DMS153 (cell line): ENCODE measurements around the gene CIBAR2.

Source experiments
- DNase-seq: peaks from one replicate; lab custom pipeline; 2025; lab: John Stamatoyannopoulos, UW

The CIBAR2 gene

DNA sequence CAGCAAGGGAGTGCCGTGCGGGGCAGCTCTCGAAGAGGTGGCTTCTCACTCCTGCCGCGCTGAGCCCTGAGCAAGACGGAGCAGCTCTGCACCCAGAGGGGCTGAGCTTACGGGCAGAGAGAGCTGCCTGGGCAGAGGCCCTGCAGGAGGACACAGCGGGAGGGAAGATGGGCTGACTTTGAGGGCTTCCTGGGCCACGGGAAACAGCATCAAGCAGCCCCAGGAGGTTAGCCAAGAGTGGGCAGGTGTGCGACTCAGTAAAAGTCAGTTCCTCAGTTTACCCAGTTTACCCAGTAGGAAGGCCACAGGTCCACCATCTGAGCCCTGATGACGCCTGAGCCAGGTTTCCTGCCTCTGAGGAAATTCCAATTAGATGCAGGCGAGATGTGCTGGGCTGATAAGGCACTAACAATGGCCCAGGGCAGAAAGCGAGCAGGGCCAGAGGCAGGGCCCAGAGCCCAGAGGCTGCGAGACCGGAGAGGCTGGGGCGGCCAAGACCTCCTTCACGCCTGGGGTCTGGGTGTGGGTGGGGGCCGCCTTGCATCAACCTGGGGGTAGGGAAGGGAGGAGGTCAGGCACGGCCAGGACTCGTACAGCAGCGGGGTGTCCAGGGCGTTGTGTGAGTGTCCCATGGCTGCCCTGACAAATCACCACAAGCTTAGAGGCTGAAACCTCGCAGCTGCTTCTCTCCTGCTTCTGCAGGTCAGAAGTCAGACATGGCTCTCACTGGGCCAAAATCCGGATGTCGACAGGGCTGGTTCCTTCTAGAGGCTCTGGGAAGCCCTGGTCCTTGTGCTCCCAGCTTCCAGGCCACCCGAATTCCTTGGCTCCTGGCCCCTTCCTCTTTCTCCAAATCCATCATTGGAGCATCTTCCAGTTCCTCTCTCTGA lies 32.0 kb upstream of the CIBAR2 start:
- no peak for DNase-seq

DNA sequence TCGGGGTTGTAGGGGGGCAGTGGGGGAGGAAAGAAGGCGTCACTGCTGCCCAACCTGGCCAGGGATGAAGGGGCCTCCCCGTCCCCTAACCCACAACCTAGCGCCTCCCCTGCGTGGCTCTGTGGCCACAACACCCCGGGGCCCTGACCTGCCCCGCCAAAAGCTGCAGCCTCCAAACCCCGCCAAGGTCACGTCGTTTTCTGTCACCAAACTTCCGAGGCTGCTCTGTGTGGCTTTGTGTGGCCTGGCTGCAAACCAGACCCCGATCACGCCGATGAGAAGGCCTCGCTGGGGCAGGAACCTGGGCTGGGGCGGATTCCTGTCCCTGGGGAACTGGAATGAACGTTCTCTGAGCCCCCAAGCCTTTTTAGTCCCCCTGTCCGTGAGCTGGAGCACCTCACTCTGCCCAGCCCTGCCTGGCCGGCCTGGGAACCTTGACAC lies 30.5 kb upstream of the CIBAR2 start:
- DNase-seq: no peak

DNA sequence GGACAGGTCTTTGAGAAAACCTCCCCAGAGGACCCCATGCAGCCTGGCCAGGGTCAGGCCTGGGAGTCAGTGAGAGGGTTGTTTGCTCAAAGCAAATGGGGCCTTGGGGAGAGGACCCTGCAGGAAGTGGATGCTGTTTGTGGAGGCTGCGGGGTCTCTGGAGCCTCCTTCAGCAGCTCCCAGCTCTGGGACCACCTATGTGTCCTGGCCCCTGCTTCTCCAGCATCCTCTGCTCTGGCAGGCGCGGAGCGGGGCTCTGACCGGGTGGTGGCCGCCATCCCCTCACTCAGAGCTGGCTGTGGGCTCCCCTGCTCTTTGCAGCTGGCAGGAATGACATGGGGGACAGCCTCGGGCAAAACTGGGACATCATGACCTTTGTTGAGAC lies 29.8 kb upstream of the CIBAR2 start:
- no peak for DNase-seq

DNA sequence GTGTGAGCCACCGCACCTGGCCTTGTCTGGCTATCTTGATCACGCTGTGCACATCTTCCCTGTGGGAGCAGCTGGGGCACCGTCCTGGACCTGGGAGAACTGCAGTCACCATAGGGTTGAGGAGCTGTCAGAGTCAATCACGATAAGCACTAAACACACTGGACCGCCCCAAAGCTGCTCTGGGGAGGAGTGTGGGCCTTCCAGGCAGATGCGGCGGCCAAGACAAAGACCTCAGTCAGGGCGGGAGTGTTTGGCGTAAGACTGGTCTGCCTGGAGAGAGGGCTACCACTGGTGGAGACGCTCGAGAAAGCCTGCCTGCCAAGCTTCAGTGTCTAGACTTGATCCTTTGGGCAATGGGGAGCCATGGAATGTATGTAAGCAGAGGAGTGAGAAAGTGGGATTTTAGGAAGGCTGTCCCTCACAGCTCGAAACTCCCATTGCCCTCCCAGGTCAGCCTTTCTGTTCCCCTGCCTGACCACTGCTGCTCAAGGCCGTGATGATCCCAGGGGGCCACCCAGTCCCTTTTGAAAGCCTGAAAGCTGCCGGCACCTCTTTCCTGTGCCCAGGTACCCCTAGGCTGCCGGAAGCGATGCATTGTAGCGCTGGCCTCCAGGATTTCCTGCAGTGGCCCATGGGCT lies 29.3 kb upstream of the CIBAR2 start:
- DNase-seq: no peak

DNA sequence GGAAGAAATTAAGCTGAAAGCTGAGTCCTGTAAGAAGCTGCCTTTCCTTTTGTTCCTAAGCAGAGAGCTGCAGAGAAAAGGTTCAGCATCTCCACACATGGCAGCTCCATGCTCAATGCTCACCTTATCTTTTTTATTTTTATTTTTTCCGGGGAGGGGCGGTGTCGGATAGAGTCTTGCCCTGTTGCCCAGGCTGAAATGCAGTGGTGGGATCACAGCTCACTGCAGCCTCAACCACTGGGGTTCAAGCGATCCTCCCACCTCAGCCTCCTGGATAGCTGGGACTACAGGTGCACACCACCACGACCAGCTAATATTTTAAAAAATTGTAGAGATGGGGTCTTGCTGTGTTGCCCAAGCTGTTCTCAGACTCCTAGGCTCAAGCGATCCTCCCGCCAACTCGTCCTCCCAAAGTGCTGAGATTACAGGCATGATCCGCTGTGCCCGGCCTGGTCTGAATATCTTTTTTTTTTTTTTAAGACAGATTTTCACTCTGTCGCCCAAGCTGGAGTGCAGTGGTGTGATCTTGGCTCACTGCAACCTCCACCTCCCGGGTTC lies 28.3 kb upstream of the CIBAR2 start:
- DNase-seq: no peak

DNA sequence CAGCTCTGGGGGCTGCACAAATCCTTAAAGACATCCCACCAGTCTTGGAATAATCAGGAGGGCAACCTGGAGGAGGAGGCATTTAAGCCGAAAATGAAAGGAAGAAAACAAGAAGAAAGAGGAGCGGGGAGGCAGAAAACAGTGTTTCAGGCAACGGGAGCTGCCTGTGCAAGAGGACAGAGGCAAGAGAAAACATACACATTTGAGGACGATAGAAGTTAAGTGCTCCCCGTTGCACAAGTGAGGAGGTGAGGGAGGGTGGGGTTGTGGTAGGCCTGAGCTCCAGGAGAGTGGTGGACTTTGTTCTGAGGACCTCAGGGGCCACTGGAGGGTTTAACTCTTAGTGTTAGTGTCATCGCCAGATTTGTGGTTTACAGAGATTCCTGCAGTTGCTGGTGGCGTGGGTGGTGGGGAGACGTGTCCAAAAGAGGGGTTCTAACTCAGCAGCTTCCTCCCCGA lies 27.6 kb upstream of the CIBAR2 start:
- DNase-seq: no peak

DNA sequence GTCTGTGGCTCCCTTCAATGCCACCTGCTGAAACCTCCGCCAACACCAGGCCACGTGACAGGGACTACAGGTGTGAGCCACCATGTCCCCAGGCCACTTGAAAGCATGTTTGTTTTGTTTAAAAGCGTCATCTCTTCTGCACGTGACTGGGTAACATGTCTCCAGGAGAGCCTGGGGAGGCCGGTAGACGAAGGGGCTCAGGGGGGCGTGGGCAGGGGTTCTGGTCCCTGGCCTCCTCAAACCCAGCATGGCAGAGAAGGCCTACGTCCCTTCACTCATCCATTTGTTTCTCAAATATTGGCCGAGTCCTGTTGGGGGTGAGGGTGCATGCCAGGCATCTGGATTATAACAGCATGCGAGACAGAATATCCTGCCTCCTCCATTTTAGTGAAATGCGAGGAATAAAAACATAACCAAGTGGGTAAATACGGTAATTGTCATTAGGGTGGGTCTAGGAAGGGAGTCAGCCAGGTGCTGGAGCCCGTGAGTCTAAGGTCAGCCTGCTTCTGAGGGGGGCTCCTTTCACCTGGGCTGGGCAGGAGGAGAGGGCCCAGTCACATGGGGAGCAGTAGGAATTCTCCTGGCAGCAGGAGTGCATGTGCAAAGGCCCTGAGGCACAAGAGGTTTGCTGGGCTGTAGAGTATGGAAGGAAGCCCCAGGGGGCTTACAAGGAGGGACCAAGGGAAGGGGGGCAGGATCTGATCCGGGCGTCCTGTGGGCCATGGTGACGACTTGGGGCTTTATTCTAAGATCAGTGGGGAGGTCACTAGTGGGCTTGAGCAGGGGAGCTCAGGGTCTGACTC lies 26.8 kb upstream of the CIBAR2 start:
- peak; percentile 79 for DNase-seq

DNA sequence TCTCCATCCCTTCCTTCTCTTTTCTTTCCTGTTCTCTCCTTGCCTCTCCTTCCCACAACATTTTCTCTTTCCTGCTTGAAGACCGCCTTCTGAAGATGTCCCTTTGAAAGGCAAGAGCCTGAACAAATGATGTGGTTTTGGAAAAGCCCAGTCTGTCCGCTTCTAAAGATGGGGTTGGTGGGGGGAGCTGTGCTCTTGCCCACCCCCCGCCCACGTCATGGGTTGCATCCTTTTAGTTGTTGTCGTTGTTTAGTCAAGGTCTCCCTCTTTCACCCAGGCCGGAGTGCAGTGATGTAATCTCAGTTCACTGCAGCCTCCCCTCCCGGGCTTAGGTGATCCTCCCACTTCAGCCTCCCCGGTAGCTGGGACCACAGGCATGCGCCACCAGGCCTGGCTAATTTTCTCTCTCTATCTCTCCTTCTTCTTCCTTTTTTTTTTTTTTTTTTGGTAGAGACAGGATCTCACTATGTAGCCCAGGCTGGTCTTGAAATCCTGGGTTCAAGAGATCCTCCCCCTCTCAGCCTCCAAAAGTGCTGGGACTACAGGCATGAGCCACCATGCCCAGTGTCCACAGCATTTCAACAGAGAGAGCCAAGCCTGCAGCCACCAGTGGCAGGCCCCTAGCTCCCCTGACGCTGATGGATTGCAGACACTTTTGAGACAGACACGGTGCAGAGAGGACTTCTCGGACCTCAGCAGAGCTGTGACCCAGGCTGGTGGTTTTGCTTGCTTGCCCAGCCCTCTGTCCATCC lies 26.0 kb upstream of the CIBAR2 start:
- DNase-seq: no peak

DNA sequence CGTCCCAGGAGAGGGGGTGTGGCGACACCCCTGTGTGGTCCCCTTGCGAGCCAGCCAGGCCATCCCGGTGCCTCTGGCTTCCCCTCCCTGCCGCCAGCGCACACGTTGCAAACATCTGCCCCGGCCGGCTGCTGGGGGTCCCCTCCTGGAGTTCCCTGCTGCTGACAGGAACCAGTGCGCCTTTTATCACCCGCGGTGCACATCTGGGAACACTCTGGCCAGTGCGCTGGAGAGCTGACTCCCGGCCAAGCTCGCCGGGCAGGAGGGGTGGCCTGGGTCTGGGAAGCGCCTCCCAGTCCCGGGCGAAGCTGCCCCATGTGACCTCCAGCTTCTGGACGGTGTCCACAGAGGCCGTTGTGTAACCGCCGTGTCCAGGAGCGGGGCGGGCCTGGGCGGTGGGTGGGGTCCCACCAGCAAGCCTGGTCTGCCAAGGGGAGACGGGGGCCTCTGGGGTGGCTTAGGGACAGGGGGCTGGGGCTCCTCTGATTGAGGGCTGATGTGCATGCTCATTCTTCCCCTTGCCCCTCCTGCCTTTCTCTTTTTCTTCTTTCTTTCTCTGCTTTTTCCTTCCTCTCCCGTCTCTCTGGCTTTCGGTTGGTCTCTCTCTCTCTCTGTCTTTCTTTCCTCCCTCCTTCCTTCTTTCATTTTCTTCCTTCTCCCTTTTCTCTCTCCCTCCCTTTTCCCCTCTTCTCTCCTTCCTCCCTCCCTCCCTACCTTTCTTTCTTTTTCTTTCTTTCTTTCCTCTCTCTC lies 25.2 kb upstream of the CIBAR2 start:
- no peak for DNase-seq

DNA sequence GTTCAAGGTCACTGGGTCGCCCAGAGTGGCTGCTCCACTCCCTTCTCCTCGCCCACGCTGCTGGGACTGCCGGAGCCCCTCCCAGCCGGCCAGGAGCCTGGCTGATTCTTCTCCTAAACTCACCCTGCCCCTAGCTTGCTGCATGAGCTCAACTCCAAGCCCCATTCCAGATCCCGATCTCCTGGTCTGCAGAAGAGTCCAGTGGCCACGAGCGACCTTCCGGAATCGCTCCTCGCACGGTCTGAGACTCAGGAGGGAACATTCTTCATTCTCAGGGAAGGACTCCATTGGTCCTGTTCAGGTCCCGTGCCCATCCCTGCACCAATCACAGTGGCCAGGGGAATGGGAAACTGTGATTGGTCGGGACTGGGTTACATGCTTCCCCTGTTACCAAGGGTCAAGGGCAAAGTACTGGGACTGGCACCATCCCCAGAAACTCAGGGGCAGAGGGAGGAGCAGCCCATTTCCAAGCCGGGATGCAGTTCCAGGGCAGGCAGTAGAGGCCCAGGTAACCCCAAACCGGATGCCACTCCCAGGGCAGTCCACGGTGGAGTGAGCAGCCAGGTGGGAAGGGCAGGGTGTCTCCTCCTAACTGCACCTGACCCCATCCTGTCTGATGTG lies 24.5 kb upstream of the CIBAR2 start:
- no peak for DNase-seq

DNA sequence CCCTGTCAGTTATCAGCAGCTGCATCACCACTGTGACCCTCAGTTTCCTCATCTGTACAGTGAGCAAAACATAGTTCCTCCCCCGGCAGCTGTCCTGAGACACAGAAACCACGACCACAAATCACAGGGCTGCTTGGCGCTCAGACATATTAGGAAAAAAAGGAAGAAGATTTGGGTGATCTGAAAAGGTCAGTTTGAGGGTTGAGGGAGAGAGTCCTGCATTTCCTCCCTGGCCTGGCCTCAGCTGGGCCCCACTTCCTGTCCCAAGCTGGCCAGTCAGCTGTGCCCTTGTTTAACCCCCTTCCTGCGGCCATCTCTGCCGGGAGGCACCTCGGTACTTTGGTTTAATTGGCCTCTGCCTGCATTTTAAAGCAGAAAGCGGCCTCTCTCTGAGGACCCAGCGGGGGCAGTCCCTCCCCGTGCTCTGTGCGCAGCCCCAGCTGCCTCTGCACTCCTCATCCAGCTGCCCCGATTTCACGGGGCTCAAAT lies 24.0 kb upstream of the CIBAR2 start:
- no peak for DNase-seq

DNA sequence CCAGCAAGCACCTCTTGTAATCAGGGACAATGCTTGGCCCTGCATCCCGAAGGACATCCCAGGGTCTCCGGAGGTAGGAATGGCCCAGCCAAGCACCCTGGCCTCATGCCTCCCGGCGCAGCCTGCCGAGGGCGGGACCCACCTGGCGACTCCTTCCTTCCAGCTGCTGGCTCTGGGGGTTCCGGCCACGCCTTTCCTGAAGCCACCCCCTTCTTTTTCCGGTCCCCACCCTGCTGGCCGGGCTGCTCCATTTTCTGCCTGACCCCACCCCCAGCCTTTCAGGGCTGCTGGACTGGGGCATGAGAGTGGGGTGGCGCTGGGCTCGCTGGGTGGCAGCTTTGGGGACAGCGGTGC lies 22.5 kb upstream of the CIBAR2 start:
- DNase-seq: no peak

DNA sequence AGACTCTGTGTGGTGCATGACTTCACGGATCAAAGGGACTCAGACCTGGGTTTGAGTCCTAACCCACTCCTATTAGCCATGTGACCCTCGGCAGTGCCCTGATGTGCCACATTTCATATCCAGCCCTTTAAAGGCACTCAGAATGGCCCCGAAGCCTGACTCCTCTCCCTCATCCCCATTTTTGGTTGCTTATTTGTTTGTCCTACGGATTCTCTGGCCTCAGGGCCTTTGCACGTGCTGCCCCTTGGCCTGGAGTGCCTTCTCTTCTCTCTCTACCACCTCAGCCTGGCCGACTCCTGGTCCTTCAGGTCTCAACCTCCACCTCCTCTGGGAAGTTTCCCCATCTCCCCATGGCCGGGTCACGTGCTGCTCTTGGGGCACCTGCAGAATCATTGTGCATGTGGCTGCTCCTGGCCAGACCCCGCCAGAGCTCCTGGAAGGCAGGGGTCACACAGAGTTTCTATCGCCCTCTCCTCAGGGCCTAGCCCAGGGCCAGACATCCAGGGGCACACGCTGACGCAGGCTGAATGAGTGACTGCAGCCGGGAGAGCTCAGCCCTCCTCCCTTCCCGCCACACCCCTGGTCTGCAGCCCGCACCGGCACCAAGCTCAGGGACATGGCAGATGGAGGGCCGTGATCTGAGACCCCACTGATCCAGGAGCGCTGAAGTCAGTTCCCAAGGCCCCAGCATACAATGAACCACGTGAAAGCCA lies 22.0 kb upstream of the CIBAR2 start:
- DNase-seq: no peak

DNA sequence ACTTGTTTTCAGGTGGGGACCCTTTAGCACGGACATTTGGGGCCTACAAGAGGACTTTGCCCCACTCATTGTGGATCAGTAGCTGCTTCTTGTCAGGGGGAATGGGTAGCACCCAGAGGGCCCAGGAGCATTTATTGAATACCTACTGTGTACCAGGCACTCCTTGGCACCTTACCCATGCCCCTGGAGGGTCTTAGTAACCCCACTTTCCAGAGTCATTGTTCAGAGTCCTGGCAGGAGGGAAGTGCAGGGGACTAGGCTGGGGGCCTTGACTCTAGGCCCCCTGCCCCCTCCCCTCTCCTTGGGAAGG lies 21.0 kb upstream of the CIBAR2 start:
- no peak for DNase-seq

DNA sequence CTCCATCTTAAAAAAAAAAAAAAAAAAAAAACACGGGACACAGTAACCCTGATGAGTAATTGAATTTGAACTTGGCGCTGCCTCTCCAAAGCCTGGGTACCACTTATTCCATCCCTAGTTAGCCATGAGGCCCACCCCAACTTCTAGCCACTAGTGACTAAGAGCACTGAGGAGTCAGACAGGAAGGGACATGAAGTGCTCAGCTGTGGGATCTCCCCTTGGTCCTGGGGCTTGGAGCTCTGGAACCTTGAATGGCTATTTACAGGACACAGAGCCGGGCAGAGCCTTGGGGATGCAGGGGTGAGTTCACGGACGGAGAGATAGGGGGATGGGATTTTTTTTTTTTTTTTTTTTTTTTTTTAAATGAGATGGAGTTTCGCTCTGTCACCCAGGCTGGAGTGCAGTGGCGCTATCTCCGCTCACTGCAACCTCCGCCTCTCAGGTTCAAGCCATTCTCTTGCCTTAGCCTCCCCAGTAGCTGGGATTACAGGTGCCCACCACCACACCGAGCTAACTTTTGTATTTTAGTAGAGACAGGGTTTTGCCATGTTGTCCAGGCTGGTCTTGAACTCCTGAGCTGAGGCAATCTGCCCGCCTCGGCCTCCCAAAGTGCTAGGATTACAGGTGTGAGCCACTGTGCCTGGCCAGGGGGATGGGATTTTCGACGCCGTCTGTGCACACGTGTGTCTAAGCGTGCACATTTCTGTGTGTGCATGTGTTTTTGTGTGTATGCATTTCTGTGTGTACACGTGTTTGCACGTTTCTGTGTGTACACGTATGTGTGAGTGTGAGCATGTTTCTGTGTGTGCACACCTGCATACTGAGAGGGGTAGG lies 20.4 kb upstream of the CIBAR2 start:
- no peak for DNase-seq

DNA sequence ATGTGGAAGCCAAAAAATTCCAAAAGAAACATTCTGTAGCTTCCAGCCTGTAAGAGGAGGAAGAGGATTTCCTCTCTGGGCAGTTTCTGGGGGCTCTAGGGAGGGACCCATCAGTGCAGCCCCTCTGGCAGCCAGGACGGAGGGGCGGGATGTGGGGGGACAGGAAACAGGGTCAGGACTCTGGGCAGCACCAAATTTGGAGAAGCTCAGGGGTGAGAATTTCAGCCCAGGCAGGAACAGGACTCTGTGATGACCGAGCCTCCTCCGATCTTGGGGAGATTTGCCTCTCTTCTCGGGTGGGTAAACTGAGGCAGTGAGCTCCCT lies 18.4 kb upstream of the CIBAR2 start:
- DNase-seq: no peak

DNA sequence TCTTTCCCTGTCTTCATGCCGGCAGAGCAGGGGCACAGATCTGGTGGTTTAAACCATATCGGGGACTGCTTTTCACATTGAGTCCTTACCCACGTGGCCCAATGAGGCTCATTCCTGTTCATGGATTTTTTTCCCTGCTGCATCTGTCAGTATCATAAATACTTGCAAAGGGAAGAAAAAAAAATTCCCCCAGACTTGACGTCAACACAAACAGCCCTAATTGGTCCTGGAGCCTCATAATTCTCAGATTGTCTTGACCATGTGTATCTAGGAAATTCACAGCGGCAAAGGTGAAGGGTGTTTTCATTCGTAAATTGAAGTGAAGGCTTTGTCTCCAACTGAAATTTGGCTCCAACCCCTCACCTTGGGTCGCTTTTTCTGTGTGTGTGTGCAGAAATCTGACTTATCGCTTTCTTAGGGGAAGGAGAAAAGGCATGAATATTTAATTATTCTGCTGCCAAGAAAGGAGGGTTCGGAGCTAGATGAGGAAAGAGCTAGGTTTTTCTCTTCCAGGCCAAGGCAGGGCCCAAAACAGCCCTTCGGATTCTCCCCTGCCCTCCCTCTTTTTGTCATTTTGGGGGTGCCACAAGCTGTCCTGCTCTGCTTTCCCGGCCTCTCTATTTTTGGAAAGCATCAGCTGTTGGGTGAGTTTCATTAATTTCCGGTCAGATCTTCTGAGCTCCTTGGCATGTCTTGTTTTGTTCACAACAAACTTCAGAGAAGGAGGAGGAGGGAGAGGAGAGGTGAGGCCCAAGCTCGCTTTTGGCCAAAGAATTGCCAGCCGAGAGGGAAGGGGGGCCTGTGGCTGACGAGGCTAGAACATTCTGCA lies 17.8 kb upstream of the CIBAR2 start:
- no peak for DNase-seq
